IPS-18c (cell line): ENCODE measurements around the gene ERCC6L.
"Not testable (repeated sequence)": the region's sequence is repeated elsewhere in the genome, so short reads cannot be mapped to it uniquely, and the experiment has no call there.

Source experiments
- H3K4me3 ChIP-seq: 2 replicates; pipeline ENCODE4 v1.7.0; 2013; ENCODE audit warnings: low read depth, mild to moderate bottlenecking, low read length, moderate library complexity; ENCODE audit not compliant: insufficient read depth
- H3K9me3 ChIP-seq: one replicate; pipeline ENCODE4 v1.6.1; 2013; ENCODE audit warnings: mild to moderate bottlenecking, low read length, moderate library complexity; ENCODE audit not compliant: control insufficient read depth, insufficient read depth

Gene ERCC6L

DNA sequence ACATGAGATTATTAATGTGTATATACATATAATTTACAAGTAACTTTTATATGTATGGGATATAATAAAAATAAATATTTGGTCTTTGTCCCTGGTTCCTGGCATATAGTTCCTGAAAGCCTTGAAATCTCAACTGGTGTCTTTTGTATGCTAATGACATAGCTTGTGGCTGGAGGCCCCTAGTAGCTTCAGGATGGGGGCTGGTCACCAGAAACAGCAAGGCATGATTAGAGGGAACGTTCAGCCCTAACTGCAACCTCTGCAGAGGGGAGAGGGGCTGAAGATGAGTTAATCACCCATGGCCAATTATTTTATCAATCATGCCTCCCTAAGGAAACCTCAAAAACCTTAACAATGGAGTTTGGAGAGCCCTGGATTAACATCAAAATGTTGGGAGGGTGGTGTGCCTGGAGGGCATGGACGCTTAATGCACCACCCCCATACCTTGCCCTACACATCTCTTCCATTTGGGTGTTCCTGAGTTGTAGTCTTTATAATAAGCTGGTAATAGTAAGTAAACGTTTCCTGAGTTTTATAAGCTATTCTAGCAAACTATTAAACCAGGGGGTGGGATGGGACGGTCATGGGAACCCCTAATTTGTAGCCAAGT is 35.9 kb downstream of the ERCC6L start:
- no peaks in the 10 kb centered on the region for H3K9me3 ChIP-seq
- no peak overlapping the region for H3K4me3 ChIP-seq

DNA sequence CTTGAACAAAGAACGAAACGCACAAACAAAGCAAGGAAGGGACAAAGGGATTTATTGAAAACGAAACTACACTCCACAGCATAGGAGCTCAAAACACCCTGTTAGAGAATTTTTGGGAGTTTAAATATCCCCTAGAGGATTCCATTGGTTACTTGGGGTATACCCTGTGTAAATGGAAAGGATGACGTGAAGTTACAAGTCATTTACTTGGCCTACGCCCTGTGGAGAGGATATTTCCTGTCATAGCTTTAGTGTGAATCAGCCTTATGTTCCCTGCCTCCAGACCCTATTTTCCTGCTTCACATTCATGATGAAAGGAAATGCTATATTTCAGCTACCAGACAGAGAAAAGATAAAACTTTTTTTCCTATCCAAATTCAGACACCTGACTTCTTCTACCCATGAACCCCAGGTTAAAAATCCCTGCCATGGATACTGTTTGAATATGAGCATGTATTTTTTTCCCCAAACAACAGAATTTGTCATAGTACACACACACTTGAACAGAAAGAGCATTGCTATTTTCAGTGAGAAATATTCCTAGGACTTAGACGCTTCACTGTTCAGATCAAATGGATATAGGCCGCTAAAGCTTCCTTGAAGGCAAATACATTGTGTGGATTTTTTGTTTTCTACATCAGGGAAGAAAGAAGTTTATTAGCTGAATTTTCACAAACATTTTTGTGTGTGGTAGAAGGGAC is 36.8 kb downstream of the ERCC6L start:
- no peaks in the 10 kb centered on the region for H3K9me3 ChIP-seq
- H3K4me3 ChIP-seq, result no peak overlapping the region

DNA sequence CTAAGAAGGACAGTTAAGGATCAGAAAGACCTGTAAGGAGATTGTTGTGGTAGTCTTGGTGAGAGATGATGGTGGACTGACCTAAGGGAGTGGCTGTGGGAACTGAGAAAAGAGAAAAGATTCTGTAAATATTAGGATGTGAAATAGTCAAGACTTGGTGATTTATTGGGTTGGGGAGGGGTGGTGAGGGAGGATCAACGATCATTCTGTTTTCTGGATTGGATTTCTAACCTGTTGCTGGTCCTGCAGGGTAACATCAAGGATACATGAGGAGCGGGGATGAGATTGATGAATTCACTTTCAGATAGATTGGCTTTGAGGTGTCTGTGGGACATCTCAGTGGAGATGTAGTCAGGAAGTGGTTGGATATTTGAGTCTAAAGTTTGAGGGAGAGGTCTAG is 55.9 kb downstream of the ERCC6L start:
- H3K4me3 ChIP-seq, result no peak overlapping the region
- no peaks in the 10 kb centered on the region for H3K9me3 ChIP-seq

DNA sequence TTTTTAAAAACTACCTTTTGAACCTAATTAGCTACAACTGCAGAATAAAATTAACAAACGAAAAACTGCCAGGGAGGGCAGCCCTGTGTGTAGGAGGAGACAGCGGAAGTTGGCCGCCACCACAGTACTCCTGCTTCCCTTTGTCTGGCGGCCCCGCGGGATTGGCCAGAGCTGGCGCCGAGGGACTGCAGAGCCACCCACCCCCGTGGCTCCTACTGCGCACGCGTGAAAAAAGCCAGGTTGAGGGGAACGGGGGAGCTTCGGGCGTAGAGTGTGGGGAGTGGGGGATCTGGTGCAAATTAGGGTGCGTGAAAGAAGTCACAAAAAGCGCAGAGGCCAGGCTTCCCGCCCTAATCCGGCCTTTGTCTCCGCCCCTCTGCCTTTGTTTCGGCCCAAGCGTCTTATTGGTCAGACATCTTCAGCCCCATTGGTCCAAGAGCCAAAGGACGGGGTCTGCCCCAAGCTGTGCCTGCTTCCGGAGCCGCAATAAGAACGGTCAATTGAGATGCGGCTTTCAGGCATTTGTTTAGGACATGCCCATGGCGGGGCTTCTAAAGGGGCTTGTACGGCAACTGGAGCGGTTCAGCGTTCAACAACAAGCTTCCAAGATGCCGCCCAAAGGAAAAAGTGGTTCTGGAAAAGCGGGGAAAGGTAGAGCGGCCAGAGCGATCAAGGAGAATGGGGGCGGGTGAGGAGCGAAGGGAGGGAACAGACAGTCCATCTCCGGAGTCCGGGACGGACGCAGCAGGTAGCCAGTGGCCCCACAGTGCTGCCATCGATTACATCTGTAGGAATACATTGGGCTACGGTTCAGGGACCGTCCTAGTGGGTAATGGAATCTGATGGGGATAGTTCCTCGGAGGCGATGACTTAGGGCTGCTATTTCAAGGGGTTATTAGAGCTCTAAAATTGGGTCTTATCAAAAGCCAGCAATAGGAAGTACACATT is 57.4 kb downstream of the ERCC6L start, which contains the start of gene PIN4:
TSS of gene PIN4 (plus strand) at position 580 of the 948 bp plus-strand sequence. CDS start at position 609, 29 bp downstream.
- Histone ChIP-seq H3K4me3 (peak within 1 kb of the TSS; percentile 88), H3K9me3 (no peaks in the 10 kb centered on the region)

DNA sequence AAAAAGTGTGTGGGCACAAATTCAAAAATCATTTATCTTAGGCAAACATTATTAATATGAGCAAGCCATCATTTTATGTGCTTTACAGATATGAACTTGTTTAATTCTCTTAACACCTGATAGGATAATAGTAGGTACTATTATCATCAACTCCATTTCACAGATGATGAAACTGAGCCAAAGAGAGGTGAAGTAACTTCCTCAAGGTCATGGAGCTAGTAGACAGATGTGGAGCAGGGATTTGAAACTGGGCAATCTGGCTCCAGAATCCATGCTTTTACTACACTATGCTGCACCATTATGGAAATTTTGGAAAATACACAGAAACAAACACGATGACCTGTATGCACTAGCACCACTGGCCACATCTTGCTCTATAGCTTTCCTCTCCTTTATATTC is 58.3 kb downstream of the ERCC6L start:
- no peak overlapping the region for H3K4me3 ChIP-seq

DNA sequence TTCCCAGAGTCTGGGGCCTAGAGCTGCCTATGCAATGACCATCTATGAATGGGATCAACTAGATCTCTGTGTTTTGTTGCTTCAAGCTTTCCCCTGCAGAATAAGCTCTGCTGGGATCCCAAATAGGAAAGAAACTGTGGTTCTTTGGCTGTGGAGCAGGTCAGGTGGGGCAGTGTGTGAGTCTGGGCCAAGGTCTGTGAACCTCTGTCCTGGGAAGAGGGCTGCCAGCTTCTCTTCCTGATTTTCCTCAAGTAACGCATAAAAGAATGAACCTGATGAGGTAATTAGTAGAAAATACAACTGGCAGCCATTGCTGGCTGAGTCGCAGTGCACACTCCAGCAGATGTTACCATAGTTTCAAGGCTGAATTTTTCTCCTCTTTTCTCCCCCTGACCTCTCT is 61.8 kb downstream of the ERCC6L start:
- no peak overlapping the region for H3K4me3 ChIP-seq
- H3K9me3 ChIP-seq, result peaks cover 3% of the 10 kb centered on the region

More for the DNA sequence above, 58.3 kb downstream of the ERCC6L start:
- H3K9me3 ChIP-seq, result no peaks in the 10 kb centered on the region

DNA sequence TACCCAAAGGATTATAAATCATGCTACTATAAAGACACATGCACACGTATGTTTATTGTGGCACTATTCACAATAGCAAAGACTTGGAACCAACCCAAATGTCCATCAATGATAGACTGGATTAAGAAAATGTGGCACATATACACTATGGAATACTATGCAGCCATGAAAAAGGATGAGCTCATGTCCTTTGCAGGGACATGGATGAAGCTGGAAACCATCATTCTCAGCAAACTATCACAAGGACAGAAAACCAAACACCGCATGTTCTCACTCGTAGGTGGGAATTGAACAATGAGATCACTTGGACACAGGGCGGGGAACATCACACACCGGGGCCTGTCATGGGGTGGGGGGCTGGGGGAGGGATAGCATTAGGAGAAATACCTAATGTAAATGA is 62.5 kb downstream of the ERCC6L start:
- not testable (repeated sequence) for H3K9me3 ChIP-seq, H3K4me3 ChIP-seq

DNA sequence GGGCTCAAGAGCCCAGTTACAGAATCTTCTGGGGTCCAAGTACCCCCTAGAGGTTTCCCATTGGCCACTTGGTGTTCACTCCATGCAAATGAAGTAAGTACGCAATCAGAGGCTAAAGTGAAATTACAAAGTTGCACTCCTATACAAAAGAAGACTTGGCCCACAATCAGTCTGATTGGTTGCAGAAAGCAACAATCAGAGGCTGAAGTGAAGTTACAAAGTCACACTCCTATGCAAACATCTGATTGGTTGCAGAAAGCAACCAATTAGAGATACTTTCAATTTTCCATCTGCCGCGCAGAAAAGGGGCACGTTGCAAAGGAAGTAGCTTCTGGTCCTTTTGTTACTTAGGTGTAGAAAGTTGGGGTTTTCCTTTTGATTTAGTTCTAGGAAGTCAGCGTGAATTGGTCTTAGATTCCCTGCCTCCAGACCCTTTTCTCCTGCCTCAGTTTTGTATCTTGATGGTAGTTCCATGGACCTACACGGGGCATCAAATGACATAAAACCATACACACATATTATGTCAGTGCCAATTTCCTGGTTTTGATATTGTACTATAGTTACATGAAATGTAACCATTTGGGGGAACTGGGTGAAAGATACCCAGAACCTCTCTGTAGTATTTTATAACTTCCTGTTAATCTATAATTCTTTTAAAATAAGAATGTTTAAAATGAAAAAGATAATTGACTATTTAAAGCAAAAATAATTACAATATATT is 69.7 kb downstream of the ERCC6L start:
- H3K4me3 ChIP-seq, result no peak overlapping the region

DNA sequence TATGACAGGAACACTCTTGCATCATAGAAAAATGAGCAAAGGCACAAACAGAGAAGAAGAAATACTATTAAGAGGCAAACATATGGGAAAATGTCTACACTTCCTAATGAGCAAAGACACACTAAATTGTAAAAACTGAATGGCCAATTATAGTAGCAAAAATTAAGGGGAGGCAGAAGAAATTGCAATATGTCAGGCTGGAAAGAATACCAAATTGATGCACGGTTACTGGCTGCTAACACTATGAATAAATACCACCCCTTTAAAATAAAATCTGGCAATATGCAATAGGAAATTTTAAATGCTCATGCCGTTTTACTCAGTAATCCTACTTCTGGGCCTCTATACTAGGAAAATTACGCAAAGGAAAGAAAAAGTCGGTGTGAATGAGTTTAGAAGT is 73.3 kb downstream of the ERCC6L start:
- Histone ChIP-seq H3K4me3 (no peak overlapping the region), H3K9me3 (peaks cover 4% of the 10 kb centered on the region)

More for the DNA sequence above, 69.7 kb downstream of the ERCC6L start:
- peaks cover 3% of the 10 kb centered on the region for H3K9me3 ChIP-seq

DNA sequence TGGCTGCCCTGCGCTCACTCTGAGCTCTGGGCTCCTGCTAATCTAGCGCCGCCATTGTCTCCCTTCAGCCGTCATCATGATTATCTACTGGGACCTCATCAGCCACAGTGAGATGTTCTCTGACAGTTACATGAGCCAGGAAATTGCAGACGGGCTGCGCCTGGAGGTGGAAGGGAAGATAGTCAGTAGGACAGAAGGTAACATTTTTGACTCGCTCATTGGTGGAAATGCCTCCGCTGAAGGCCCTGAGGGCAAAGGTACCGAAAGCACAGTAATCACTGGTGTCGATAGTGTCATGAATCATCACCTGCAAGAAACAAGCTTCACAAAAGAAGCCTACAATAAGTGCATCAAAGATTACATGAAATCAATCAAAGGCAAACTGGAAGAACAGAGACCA is 79.1 kb downstream of the ERCC6L start:
- Histone ChIP-seq H3K9me3 (peaks cover 7% of the 10 kb centered on the region), H3K4me3 (no peak overlapping the region)

DNA sequence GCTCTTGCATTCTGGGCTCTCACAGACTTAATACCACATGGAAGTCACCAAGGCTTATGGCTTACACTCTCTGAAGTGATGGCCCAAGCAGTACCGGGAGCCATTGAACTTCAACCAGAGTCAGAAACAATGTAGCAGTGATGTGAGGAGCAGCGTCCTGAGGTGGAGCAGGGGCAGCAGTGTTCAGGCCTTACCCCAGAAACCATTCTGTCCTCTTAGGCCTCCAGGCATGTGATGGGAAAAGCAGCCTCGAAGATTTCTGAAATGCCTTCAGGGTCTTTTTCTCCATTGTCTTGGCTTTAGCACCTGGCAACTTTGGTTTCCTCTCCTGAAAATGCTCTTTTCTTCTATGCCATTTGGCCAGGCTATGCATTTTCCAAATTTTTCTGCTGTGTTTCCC is 80.1 kb downstream of the ERCC6L start:
- peaks cover 9% of the 10 kb centered on the region for H3K9me3 ChIP-seq

More for the DNA sequence above, 80.1 kb downstream of the ERCC6L start:
- no peak overlapping the region for H3K4me3 ChIP-seq
